HL-60/S4 (cell line): ENCODE measurements around the gene CACNA2D1.
"Not testable (repeated sequence)": the region's sequence is repeated elsewhere in the genome, so short reads cannot be mapped to it uniquely, and the experiment has no call there.

Experiments used
- in situ Hi-C: fragments of 300-500 bp; cut with MboI; formaldehyde crosslinking; loops from 2 replicates; pipeline ENCODE4 v1.14.3; 2022; ENCODE audit warnings: low sequenced_read_pairs

Gene CACNA2D1

DNA sequence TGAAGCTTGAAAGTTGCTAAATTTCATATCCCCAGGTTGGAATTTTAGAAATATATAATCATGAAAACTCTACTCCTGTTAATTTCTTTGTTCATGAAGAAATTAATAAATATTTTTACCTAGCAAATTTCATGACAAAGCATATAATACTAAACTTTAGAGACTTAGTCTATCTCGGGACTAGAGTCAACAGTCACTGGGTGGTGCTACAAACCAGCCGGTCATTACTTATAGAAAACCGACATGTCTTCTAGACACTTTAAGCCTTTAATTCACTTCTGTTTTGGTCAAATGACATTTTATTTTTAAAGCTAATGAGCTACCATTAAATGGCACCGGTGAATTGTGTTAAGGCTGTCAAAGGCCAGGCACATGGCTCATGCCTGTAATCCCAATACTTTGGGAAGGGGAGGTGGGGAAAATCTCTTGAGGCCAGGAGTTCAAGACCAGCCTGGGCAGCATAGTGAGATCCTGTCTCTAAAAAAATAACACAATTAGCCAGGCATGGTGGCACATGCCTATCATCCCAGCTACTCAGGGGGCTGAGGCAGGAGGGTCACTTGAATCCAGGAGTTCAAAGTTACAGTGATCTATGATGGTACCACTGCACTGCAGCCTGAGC lies 270.1 kb downstream of the CACNA2D1 start:
- in situ Hi-C loops: no loop called here

DNA sequence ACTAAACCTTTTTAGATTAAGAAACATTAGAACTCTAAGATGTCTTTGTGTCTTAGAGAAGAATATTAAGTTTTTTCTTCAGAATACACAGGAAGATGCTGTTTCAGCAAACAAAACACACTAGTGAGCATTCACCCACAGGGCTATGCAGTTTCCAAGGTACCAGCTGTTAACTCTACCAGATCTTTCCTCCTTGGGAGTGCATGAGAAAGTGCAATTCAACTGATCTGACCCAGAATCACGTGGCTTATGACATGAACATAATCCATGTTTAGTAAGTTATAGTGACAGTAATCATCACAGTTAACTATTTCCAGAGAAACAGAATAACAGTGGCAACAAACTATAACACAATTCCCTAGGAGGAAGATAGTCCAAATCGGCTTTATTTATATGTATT lies 270.7 kb downstream of the CACNA2D1 start:
- in situ Hi-C loops: no loop called here

DNA sequence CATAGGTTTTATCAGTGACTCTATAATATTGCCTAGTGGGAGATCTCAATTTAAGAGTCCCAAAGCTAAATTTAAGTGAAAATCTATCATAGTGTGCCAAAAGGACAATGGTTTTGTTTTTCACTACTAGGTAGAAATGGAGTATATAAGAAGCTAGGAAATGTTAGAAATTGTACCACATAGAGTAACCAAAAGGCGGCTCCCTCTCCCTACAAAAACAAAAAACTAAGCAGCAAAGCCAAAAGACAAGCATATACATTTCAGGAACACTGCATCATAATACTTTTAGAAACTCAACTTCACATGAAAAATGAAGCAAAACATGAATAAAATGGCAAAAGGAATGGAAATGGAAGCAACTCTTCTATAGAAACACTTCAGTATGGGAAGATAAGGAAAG lies 271.6 kb downstream of the CACNA2D1 start:
- in situ Hi-C loops: no loop called here

DNA sequence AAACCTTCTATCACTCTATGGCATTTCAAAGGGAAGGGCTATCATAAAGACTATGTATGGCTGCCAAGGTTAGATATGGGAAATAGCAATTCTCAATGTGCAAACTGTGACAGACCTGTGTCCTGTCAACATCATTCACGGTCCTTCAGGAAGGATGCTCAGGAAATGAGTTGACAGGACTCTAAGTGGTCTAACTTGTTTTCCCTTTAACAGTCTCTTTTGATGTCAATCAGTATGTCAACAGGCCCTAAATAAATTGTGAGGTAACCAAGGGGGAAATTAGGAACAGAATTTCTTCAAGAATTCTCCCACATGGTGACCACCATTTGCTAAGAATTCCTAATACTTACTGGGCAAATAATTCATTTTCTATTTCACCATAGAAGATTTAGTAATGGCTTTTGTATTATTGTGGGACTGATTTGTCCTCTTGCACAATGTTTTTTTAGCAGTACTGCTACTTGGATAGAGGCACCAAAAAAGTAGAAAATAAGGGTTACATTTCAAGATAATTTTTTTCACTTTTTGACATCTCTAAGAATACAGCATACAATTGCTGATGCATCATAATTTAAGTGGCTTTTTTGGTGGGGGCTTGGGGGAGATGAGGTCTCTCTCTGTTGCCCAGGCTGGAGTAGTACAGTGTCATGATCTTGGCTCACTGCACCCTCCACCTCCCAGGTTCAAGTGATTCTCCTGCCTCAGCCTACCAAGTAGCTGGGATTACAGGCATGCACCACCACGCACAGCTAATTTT lies 275.8 kb downstream of the CACNA2D1 start:
- in situ Hi-C loops: no loop called here

DNA sequence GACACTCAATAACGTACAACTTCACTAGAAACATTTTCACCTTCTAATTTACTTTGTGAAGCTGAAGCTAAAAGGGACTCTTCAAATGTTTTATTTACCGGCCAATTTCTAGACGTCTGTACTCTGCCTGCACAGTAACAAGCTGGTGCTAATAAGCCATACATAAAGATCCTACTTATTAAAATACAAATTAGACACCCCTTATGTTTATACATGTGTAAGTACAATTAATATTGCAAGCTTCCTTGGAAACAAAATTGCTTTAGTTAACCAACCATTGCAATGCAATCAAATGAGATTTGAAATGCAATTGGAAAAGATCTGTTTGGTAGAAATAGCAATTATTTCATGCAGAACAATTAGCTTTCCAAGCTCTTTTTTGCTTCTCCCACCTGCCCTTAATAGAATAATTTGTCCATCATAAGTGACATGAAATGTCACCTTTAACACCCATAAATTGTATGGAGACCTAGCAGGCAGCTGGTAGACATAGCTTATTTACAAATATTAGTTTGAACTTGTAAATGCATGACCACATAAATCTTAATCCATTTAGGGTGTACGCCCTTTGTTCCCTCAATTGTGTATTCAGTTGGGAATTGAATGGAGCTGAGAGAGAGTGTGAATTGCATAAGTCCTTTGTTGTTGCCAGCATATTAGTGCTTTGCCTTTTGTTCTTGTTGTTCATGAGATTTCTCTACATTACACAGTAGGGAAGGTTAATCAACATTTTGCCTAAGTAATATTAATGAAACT lies 277.1 kb downstream of the CACNA2D1 start:
- in situ Hi-C loops: no loop called here

DNA sequence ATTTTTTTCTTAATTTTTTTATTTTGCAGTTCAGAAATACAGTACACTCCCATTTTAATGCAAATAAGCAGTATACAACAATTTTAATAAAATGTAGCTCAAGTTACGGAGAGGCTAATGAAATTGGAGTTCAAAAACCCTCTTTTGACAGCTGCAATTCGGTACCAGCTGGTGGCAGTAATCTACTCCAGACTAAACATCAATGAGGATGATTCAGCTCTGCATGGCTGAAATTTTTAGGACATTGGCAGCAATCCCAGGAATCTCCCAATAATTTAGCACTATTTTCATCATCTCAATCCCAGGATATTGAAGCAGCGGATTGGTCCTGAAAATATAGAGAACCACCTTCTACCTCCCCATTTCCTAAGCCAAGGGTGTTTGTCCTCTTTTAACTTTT lies 278.8 kb downstream of the CACNA2D1 start:
- in situ Hi-C loops: no loop called here

DNA sequence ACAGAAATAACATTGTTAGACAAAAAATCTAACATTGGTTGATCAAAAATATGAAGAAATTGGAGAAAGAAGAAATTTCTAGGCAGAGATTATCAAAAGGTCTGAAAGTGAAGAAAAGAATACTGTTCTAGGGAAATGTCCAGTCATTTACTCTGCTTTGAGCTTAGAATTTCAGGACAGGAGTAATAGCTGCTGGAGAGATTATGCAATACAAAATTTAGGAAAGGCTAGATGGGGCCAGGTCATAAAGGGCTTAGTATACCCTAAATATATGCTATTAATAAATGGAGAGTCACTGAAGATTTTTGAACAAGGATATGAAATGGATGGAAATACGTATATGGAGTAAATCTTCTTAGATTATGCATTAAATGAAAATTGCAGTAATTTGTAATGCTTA lies 279.2 kb downstream of the CACNA2D1 start:
- in situ Hi-C loops: no loop called here

DNA sequence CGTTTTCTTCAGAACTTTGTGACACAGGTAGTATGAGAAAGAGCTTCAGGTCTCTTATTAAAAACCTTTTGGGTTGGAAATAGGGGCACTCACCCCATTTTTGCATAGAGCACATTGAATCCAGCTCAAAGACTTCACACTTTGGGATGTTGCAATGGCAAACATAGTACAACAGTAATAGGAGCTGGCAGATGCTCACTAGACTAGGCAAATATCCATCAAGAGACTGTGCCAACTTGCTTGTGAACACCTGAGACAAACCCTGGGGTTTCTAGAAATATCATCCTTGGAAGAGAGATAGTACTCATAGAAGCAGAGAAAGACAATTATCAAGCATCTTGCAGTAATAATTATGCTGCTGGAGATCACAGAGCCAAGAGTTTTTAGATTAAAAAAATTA lies 280.0 kb downstream of the CACNA2D1 start:
- in situ Hi-C loops: no loop called here

DNA sequence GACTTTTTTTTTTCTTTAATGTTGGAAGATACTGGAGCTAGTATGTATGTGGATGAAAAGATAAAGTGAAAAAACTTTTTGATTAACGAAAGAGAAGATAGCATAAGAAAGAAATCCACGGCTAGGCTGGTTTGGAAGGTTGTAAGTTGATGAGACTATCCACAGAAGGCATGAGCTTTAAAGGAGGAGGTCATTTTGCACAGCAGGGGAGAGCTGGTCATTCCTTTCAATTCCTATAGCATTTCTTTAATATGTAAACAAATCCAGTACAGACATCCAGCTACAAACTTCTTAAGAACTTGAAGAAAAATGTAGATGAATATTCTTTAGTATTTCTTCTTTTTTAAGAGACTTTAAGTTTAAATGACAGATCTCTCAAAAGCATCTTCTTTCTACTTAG lies 281.3 kb downstream of the CACNA2D1 start:
- in situ Hi-C loops: no loop called here

DNA sequence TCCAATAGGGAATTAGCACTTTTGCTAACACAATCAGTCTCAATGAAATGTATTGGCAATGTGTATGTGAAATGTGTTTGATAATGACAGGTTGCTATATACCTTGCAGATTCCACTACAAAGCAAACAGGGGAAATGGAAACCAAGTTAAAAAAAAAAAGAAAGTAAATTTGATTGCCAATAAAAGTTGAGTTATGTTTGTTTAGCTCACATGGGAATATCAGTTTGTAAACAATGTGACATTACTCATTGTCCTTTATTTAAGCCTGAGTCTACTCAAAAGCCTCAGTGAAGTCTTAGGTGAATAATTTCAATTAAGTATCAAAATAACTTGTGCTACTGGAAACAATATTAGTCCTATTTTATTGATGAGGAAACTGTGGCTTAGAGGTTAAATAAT lies 285.2 kb downstream of the CACNA2D1 start:
- in situ Hi-C loops: no loop called here

DNA sequence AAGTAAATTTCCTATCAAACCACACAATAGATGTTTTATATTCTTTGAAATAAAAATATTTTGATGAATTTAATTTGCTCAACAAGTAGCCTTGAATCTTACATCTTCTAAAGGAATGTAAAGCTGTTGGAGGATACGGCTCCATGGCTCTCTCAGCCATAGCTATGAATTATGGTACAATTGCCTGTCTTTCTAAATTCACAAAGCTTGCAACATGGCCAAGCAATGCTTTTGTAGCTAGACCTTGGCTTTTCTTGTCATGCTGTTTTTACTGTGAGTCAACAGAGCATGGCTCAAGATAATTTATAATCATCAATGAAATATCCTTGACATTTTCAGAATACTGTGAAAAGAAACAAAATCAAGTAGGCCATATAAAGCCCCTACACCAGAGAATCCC lies 286.7 kb downstream of the CACNA2D1 start:
- in situ Hi-C loops: no loop called here

DNA sequence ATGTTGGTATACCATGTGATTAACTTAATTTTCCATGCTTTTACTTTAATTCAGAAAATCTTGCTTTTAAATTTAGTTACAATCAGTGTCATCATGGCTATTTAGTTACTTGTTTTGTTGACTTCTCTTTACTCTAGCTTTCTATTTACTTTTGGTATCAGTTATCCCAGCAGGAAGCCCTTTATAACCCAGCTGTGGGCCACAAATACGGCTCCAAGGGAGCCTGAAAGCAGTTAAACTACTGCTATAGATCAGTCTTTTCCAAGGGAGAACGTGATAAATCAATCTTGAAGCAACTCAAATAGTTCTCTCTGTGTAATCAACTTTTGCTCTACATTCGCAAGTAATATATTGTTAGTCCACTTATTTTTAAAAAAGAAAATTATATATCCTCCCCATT lies 287.4 kb downstream of the CACNA2D1 start:
- in situ Hi-C loops: no loop called here

DNA sequence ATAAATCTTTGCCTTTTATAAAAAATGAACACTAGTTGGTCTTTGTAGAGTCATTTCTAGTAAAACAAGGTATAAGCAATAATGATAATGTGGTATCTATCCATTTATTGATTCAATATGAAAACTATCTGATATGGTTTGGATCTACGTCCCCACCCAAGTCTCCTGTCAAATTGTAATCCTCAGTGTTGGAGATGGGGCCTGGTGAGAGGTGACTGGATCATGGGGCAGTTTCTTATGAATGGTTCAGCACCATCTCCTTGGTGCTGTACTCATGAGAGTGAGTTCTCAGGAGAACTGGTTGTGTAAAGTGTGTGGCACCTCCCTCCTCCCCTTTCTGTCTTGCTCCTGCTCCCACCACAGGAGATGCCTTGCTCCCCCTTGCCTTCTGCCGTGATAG lies 288.8 kb downstream of the CACNA2D1 start:
- in situ Hi-C loops: no loop called here

DNA sequence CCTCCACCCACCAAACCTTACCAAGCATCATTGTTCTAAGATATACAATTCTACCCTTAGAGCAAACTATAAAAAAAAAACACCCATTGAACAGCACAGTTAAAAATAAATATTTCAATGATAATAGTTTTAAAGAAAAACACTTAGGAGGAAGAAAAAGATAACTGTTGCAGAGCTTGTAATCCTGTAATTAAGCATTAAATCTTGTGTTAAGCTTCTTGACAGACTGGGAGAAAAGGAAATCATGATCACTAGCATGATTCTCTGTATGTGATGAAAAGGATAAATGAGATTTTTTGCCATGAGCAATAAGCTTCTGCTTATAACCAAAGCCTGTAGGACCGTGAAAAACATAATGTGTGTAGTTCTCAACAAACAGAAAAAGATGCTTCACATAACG lies 289.8 kb downstream of the CACNA2D1 start:
- in situ Hi-C loops: no loop called here

DNA sequence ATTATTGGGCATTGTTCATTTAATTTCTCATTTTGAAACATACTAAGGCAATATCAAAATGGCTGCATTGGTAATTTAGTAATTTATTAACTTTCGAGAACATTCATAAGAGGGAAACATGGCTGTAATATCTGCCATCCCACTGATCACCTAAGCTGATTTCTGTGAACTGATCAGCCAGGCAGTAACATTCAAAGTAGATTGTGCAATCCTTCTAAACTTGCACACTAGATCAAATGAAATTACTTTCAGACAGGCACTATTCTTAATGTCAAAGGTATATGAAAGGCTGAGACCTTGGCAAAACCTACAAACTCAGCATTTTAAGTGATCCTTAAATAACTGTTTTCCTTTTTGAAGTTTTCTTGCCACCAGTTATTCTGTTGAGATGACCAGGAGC lies 290.7 kb downstream of the CACNA2D1 start:
- in situ Hi-C loops: no loop called here

DNA sequence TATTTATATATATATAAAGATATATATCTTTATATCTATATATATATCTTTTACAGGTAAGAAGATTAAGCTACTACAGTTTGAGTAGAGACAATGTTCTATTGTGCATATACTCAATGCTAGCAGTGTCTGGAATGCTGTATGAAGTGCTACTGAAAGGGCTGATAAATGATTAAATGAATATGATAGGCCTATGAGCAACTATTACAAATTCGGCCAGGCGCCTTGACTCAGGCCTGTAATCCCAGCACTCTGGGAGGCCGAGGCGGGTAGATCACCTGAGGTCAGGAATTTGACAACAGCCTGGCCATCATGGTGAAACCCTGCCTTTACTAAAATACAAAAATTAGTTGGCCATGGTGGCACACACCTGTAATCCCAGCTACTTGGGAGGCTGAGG lies 297.1 kb downstream of the CACNA2D1 start:
- in situ Hi-C loops: no loop called here

DNA sequence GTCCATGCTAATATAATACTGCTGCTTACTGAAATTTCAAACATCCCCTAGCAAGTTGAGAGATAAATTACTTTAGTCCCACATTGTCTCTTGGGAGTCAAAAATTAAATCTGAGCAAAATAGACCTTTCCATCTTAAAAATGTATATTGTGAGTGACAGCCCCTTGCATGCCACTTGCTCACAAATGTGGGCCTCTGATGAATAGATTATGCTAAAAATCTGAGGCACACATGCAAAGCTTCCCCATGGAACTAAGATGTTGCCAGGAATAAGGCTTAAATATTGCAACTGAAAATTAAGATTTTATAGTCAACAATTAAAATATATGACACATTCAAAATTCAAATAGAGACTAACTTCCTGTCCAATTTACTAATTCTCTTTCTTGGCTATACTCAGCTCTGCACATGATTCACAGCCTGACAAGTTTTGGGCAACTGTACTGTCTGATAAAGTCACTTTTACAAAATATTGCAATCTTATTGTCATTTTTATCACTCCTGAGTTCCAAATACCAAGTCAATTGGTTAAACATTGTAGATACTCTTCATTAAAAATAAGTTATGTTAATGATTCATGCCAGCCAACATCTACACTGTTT lies 301.2 kb downstream of the CACNA2D1 start:
- in situ Hi-C loops: no loop called here

DNA sequence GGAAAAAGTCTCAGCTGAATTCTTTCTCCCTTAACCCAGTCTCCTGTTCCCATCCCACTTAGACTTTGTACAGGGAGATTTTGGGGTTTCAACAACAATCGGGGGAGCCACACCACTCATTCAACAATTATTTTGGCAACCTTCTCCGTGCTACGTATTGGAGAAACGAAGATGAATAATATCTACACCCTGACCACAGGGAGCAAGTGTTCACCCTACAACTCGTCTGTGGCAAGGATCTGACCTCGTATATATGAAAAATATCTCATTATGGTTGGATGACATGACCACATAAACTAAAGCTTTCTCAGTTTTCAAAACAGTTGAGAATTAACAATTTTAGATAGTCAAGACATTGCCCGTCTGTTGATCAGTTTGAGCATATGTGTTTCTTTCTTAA lies 302.1 kb downstream of the CACNA2D1 start:
- in situ Hi-C loops: no loop called here

DNA sequence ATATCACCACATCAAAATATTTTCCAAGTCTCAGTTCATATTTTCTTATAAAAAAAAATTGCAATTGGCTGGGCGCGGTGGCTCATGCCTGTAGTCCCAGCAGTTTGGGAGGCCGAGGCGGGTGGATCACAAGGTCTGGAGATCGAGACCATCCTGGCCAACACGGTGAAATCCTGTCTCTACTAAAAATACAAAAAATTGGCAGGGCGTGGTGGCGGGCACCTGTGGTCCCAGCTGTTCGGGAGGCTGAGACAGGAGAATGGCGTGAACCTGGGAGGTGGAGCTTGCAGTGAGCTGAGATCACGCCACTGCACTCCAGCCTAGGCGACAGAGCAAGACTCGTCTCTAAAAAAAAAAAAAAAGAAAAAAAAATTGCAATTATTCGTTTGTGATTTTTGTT lies 303.0 kb downstream of the CACNA2D1 start:
- in situ Hi-C loops: not testable (repeated sequence)

DNA sequence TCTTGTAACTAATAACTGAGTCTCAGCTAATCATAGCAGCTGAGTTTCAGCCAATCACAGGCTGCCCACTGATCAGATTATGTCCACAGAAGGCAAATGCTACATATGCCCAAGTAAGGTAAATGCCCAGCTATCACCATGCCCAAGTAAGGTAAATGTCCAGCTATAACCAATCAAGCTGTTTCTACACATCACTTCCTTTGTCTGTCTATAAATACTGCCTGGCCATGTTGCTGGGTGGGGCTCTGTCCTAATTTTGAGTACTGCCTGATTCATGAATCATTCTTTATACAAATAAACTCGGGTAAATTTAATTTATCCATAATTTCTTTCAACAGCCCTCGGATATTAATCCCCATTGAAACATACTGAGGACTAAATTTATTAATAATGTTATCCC lies 312.4 kb downstream of the CACNA2D1 start:
- in situ Hi-C loops: no loop called here

DNA sequence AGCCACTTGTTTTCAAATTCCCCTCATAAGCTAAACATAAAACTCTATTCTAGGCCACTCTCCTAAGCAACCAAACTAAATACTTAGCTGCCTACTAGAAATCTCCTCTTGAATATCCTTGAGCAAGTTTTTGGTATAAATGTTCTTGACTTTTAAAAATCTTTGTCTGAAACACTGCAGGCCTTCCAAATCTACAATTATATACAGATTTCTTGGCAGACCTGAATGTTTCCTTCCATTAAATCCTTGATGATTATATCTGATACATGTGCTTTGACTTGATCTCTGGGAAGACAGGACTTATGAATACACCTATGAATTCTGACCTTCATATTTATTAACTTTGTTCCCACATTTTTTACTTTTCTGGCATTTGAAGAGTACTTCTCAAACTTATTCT lies 314.5 kb downstream of the CACNA2D1 start:
- in situ Hi-C loops: no loop called here

DNA sequence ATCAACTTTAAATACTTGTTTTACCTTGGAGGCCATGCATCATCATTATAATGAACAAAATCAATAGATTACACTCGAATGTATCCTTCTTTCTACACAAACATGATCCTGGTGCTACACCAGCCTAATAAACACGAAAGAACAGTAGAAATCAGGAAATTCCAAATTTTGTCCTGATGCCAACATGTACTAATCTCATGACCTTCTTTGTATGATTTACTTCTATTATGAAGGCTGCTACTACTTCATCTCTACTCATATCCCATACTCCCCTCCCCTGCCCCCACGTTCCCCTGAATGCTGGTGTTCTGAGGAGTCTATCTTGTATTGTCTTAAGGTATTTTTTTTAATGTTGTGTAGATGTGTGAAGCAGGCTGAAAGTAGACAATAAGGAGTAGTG lies 315.0 kb downstream of the CACNA2D1 start:
- in situ Hi-C loops: no loop called here
